Neural cell (in vitro differentiated cells): ENCODE data around the gene C2orf42. TPM values are rescaled to one million over a fixed set of nuclear protein-coding genes. Genes with fewer than 3 reads are reported as not detected.

Source experiments
- H2AFZ ChIP-seq: fragments of 200-600, 300-800 bp; sonication (generic), shearing (Covaris generic); 2 replicates; pipeline ENCODE4 v1.6.0; 2014; ENCODE audit warnings: low read depth, mild to moderate bottlenecking, antibody characterized with exemption, low read length, moderate library complexity
- H3F3A ChIP-seq: fragments of 200-600 bp; shearing (Covaris generic); 2 replicates; pipeline ENCODE4 v1.6.1; 2016; ENCODE audit warnings: mild to moderate bottlenecking, moderate library complexity, mixed read lengths, antibody characterized with exemption, low read length; ENCODE audit not compliant: insufficient read depth, poor library complexity, severe bottlenecking
- H3K27ac ChIP-seq: fragments of 200-600, 300-800 bp; sonication (generic), shearing (Covaris generic); 2 replicates; pipeline ENCODE4 v1.5.1; 2014; ENCODE audit warnings: mild to moderate bottlenecking, low read length, moderate library complexity
- H3K27me3 ChIP-seq: fragments of 300-800, 200-600 bp; sonication (generic), shearing (Covaris generic); 2 replicates; pipeline ENCODE4 v1.6.0; 2014; ENCODE audit warnings: mild to moderate bottlenecking, low read depth, low read length, moderate library complexity; ENCODE audit not compliant: insufficient read depth
- H3K36me3 ChIP-seq: fragments of 300-800, 200-600 bp; sonication (generic), shearing (Covaris generic); 2 replicates; pipeline ENCODE4 v1.5.1; 2014; ENCODE audit warnings: mild to moderate bottlenecking, antibody characterized with exemption, low read length, moderate library complexity; ENCODE audit not compliant: insufficient read depth
- H3K4me2 ChIP-seq: fragments of 300-800, 200-600 bp; sonication (generic), shearing (Covaris generic); 2 replicates; pipeline ENCODE4 v1.6.0; 2014; ENCODE audit warnings: mild to moderate bottlenecking, low read length
- H3K4me3 ChIP-seq: fragments of 300-800, 200-600 bp; sonication (generic), shearing (Covaris generic); 2 replicates; pipeline ENCODE4 v1.5.1; 2014; ENCODE audit warnings: mild to moderate bottlenecking, low read length, moderate library complexity
- H3K79me2 ChIP-seq: fragments of 200-600 bp; shearing (Covaris generic); replicated peaks from 2 replicates; pipeline ENCODE4 v1.6.0; 2014; ENCODE audit warnings: mild to moderate bottlenecking, low read length, moderate library complexity; ENCODE audit not compliant: insufficient read depth
- H3K9ac ChIP-seq: fragments of 300-800, 200-600 bp; sonication (generic), shearing (Covaris generic); 2 replicates; pipeline ENCODE4 v1.6.1; 2016; ENCODE audit warnings: mild to moderate bottlenecking, low read length, mixed read lengths
- H3K9me2 ChIP-seq: fragments of 200-600 bp; shearing (Covaris generic); 2 replicates; pipeline ENCODE4 v1.6.1; 2016; ENCODE audit warnings: mild to moderate bottlenecking, low read length, mixed read lengths; ENCODE audit not compliant: insufficient read depth
- H3K9me3 ChIP-seq: fragments of 200-600, 300-800 bp; sonication (generic), shearing (Covaris generic); 2 replicates; pipeline ENCODE4 v1.6.1; 2016; ENCODE audit warnings: mild to moderate bottlenecking, mixed run types, low read length, moderate library complexity, mixed read lengths
- H4K20me1 ChIP-seq: fragments of 200-600 bp; shearing (Covaris generic); 2 replicates; pipeline ENCODE4 v1.6.1; 2016; ENCODE audit warnings: mild to moderate bottlenecking, mixed run types; ENCODE audit not compliant: insufficient read depth
- CTCF ChIP-seq: fragments of 450-650 bp; IDR thresholded peaks from 2 replicates; pipeline ENCODE4 v1.5.1; 2014; ENCODE audit warnings: antibody characterized with exemption, mild to moderate bottlenecking, moderate library complexity; ENCODE audit not compliant: poor library complexity, severe bottlenecking
- EP300 ChIP-seq: fragments of 450-650 bp; conservative IDR thresholded peaks from 2 replicates; pipeline ENCODE4 v1.6.1; 2014; ENCODE audit warnings: antibody characterized with exemption, mild to moderate bottlenecking, moderate library complexity; ENCODE audit not compliant: poor library complexity, severe bottlenecking
- EZH2 ChIP-seq: fragments of 200-600, 300-800 bp; shearing (Covaris generic), sonication (generic); IDR thresholded peaks from 2 replicates; pipeline ENCODE4 v1.6.1; 2014; ENCODE audit warnings: antibody characterized with exemption, low read length, borderline replicate concordance, mild to moderate bottlenecking; ENCODE audit not compliant: insufficient read depth, poor library complexity, severe bottlenecking
- MXI1 ChIP-seq: fragments of 450-650 bp; conservative IDR thresholded peaks from 2 replicates; pipeline ENCODE4 v1.6.1; 2014; ENCODE audit warnings: antibody characterized with exemption, mild to moderate bottlenecking; ENCODE audit not compliant: poor library complexity, severe bottlenecking
- POLR2AphosphoS5 ChIP-seq: IDR thresholded peaks from 2 replicates; pipeline ENCODE4 v1.6.1; 2012
- RAD21 ChIP-seq: fragments of 450-650 bp; conservative IDR thresholded peaks from 2 replicates; pipeline ENCODE4 v1.6.1; 2014; ENCODE audit warnings: antibody characterized with exemption, mild to moderate bottlenecking, moderate library complexity
- REST ChIP-seq: IDR thresholded peaks from 2 replicates; pipeline ENCODE4 v1.6.1; 2012; ENCODE audit warnings: borderline replicate concordance
- SMC3 ChIP-seq: fragments of 450-650 bp; conservative IDR thresholded peaks from 2 replicates; pipeline ENCODE4 v1.6.1; 2014; ENCODE audit warnings: antibody characterized with exemption, mild to moderate bottlenecking, moderate library complexity; ENCODE audit not compliant: poor library complexity
- TAF1 ChIP-seq: IDR thresholded peaks from 2 replicates; pipeline ENCODE4 v1.6.1; 2012; ENCODE audit warnings: low read depth
- polyA plus RNA-seq: library from polyadenylated mRNA; depleted of rRNA; stranded (reverse); fragments of >200 nt; gene quantifications from 2 replicates; pipeline ENCODE4 v1.2.3, GENCODE V29; 2014

C2orf42 gene
- polyA plus RNA-seq, 1 donor from 2014 or later = 14.4 TPM

- no peaks in the 10 kb centered on the region for H3K36me3 ChIP-seq
- H2AFZ ChIP-seq = no peak overlapping the region
- H3K27me3 ChIP-seq = no peaks in the 10 kb centered on the region
- no peaks in the 10 kb centered on the region for H3K9me3 ChIP-seq
- H3K4me3 ChIP-seq = no peak overlapping the region
- no peaks in the 10 kb centered on the region for H3F3A ChIP-seq
- no peaks in the 10 kb centered on the region for H3K9me2 ChIP-seq
- H3K9ac ChIP-seq = no peak overlapping the region
- H3K79me2 ChIP-seq = no peaks in the 10 kb centered on the region
- no peaks in the 10 kb centered on the region for H4K20me1 ChIP-seq
- no peak overlapping the region for H3K4me2 ChIP-seq
- no peak for TF ChIP-seq EZH2
- no peak for TF ChIP-seq MXI1
- TF ChIP-seq CTCF = no peak
- TF ChIP-seq POLR2AphosphoS5 = no peak
- TF ChIP-seq EP300 = no peak
- TF ChIP-seq TAF1 = no peak
- TF ChIP-seq RAD21 = no peak
- no peak for TF ChIP-seq REST
- no peak for TF ChIP-seq SMC3
- H3K27ac ChIP-seq = no peak overlapping the region
These were observed 44.7 kb downstream of the C2orf42 start for GRCh38 chr2:70145851-70146739.

GRCh38 chr2:70145144-70145490, 45.7 kb downstream of the C2orf42 start:
- no peak overlapping the region for H3K9ac ChIP-seq
- no peaks in the 10 kb centered on the region for H3K27me3 ChIP-seq
- H3K4me3 ChIP-seq = no peak overlapping the region
- H3K27ac ChIP-seq = no peak overlapping the region
- H3K9me3 ChIP-seq = no peaks in the 10 kb centered on the region
- H3K4me2 ChIP-seq = no peak overlapping the region
- H3F3A ChIP-seq = no peaks in the 10 kb centered on the region
- H4K20me1 ChIP-seq = no peaks in the 10 kb centered on the region
- H3K9me2 ChIP-seq = no peaks in the 10 kb centered on the region
- H3K36me3 ChIP-seq = no peaks in the 10 kb centered on the region
- TF ChIP-seq CTCF (no peak), EP300 (no peak), REST (no peak), SMC3 (no peak), POLR2AphosphoS5 (no peak), EZH2 (no peak), TAF1 (no peak), RAD21 (no peak), MXI1 (no peak)
- H3K79me2 ChIP-seq = no peaks in the 10 kb centered on the region
- H2AFZ ChIP-seq = no peak overlapping the region
